ENCODE measurements around the gene CHST15.
"Not testable (repeated sequence)": the region's sequence is repeated elsewhere in the genome, so short reads cannot be mapped to it uniquely, and the experiment has no call there.

Gene CHST15

GRCh38 chr10:124099604-124100003 lies 6.2 kb upstream of the CHST15 start:
- Histone ChIP-seq H3K4me1 (no peaks in the 10 kb centered on the region), H3K4me3 (ENCODE audit: low read depth, low read length) (no peak overlapping the region)

GRCh38 chr10:124098575-124098974 lies 5.2 kb upstream of the CHST15 start:
- Histone ChIP-seq H3K4me3 (ENCODE audit: low read depth, low read length) (no peak overlapping the region), H3K27me3 (peaks cover 8% of the 10 kb centered on the region), H3K36me3 (no peaks in the 10 kb centered on the region), H3K4me1 (no peaks in the 10 kb centered on the region), H3K9me3 (peaks cover 3% of the 10 kb centered on the region; the same call in 1 of the 2 replicates)
- TF ChIP-seq, protein P1, sequence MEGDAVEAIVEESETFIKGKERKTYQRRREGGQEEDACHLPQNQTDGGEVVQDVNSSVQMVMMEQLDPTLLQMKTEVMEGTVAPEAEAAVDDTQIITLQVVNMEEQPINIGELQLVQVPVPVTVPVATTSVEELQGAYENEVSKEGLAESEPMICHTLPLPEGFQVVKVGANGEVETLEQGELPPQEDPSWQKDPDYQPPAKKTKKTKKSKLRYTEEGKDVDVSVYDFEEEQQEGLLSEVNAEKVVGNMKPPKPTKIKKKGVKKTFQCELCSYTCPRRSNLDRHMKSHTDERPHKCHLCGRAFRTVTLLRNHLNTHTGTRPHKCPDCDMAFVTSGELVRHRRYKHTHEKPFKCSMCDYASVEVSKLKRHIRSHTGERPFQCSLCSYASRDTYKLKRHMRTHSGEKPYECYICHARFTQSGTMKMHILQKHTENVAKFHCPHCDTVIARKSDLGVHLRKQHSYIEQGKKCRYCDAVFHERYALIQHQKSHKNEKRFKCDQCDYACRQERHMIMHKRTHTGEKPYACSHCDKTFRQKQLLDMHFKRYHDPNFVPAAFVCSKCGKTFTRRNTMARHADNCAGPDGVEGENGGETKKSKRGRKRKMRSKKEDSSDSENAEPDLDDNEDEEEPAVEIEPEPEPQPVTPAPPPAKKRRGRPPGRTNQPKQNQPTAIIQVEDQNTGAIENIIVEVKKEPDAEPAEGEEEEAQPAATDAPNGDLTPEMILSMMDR (IDR thresholded peaks at IDR 0.05; ENCODE audit: low read depth, low read length): no peak
- no peak for DNase-seq

More at GRCh38 chr10:124099604-124100003, 6.2 kb upstream of the CHST15 start:
- peaks cover 3% of the 10 kb centered on the region; the same call in 1 of the 2 replicates for H3K9me3 ChIP-seq
- no peak for DNase-seq
- no peaks in the 10 kb centered on the region for H3K27me3 ChIP-seq
- TF ChIP-seq, protein P1 (IDR thresholded peaks at IDR 0.05; ENCODE audit: low read depth, low read length): no peak
- H3K36me3 ChIP-seq: no peaks in the 10 kb centered on the region

- TF ChIP-seq, protein P1 (IDR thresholded peaks at IDR 0.05; ENCODE audit: low read depth, low read length): no peak
- no peaks in the 10 kb centered on the region for H3K4me1 ChIP-seq
- no peaks in the 10 kb centered on the region for H3K36me3 ChIP-seq
- DNase-seq: no peak
- H3K27me3 ChIP-seq: peaks cover 15% of the 10 kb centered on the region
- no peak overlapping the region for H3K4me3 ChIP-seq (ENCODE audit: low read depth, low read length)
- peaks cover 3% of the 10 kb centered on the region; the same call in 1 of the 2 replicates for H3K9me3 ChIP-seq
Measured at GRCh38 chr10:124097883-124098282, 4.5 kb upstream of the CHST15 start.

- Histone ChIP-seq H3K9me3 (peaks cover 3% of the 10 kb centered on the region; the same call in 1 of the 2 replicates), H3K4me1 (no peaks in the 10 kb centered on the region), H3K36me3 (no peaks in the 10 kb centered on the region), H3K27me3 (peaks cover 26% of the 10 kb centered on the region), H3K4me3 (ENCODE audit: low read depth, low read length) (no peak overlapping the region)
- DNase-seq: no peak
- TF ChIP-seq, protein P1 (IDR thresholded peaks at IDR 0.05; ENCODE audit: low read depth, low read length): no peak
Measured at GRCh38 chr10:124096494-124096893, 3.1 kb upstream of the CHST15 start.

DNA sequence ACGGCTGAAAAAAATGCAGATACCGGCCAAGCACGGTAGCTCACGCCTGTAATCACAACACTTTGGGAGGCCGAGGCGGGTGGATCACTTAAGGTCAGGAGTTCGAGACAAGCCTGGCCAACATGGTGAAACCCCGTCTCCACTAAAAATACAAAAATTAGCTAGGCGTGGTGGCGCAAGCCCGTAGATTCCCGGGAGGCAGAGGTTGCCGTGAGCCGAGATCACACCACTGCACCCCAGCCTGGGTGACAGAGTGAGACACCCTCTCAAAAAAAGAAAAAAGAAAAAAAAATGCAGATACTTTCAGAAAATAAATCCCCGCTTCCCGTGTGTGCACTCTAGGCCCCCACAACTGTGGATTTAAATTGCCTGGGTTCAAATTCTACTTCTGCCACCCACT lies 2.4 kb upstream of the CHST15 start:
- DNase-seq; H3K36me3 ChIP-seq; H3K4me1 ChIP-seq; H3K4me3 ChIP-seq (ENCODE audit: low read depth, low read length); H3K9me3 ChIP-seq: not testable (repeated sequence)
- peaks cover 33% of the 10 kb centered on the region for H3K27me3 ChIP-seq

DNA sequence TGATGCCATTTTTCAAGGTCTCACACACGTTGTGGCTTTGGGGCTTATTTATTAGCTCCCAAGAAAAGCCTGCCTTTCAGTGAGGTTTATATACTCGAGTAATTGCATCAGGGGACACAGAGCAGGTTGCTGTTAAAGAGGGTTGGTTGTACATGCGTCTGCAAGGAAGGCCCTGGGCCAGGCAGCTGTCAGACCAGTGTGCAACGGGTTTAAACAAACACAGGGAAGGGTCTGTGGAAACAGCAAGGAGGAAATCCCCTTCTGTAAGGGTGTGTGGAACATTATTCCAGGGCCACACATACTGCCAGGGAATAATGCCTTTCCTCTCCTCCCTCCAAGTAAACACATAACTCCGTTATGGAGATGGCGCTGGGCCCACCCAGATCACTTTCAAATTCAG lies 1.7 kb upstream of the CHST15 start:
- Histone ChIP-seq H3K4me3 (ENCODE audit: low read depth, low read length) (no peak overlapping the region), H3K36me3 (no peaks in the 10 kb centered on the region; the same call in 1 of the 2 replicates), H3K4me1 (no peaks in the 10 kb centered on the region), H3K9me3 (peaks cover 3% of the 10 kb centered on the region; the same call in 1 of the 2 replicates), H3K27me3 (peaks cover 37% of the 10 kb centered on the region)
- TF ChIP-seq, protein P1 (IDR thresholded peaks at IDR 0.05; ENCODE audit: low read depth, low read length): no peak
- DNase-seq: no peak

- DNase-seq: no peak
- H3K9me3 ChIP-seq: peaks cover 3% of the 10 kb centered on the region; the same call in 1 of the 2 replicates
- H3K36me3 ChIP-seq: no peaks in the 10 kb centered on the region; the same call in 1 of the 2 replicates
- peaks cover 37% of the 10 kb centered on the region for H3K27me3 ChIP-seq
- TF ChIP-seq, protein P1 (IDR thresholded peaks at IDR 0.05; ENCODE audit: low read depth, low read length): no peak
- H3K4me1 ChIP-seq: no peaks in the 10 kb centered on the region
- no peak overlapping the region for H3K4me3 ChIP-seq (ENCODE audit: low read depth, low read length)
Measured at GRCh38 chr10:124094419-124094785, 1.0 kb upstream of the CHST15 start.

Measured in BE2C (cell line).